ENCODE data around the gene KRT26.

DNA sequence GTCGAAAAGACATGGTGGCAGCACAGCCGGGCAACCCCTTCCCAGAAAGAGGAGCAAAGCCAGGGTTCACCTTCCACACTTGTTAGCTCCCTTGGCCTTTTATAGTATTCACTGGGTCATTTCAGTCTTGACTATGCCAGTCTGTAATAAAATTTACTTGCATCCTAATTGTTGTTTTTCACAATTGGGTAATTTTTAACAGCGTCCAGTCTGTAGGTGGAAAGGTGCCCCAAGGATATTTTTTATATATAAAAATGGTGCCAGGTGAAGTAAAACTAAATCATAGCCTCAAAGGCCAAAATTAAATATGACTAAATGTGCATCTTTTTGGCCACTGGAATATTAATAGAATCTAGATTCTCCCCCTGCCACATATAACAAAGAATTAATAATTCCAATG lies at the start of gene KRT26:
- TF ChIP-seq ZNF441 (CRISPR knock-in tag; IDR thresholded peaks at IDR 0.05; ENCODE audit: borderline replicate concordance) (no peak), ZNF263 (CRISPR knock-in tag; IDR thresholded peaks at IDR 0.05) (no peak), RAD21 (CRISPR knock-in tag; IDR thresholded peaks at IDR 0.05) (no peak), XRCC5 (optimal IDR thresholded peaks at IDR 0.05; ENCODE audit: low read length) (no peak)
